ENCODE results near the gene SLC5A1. TPM values are rescaled to one million over a fixed set of nuclear protein-coding genes. Genes with fewer than 3 reads are reported as not detected.

Gene SLC5A1
- total and polyA plus RNA-seq, 11 donors: 22.1 to 181 (median 103) TPM

- no peaks in the 10 kb centered on the region for H3K9me3 ChIP-seq
- intact Hi-C loops (cut with DNase I): loop anchor here in 1 of 10 donors (10.0 kb wide), 1 partner anchor 60 kb away; no protein-coding TSS in a partner anchor
- H3K4me1 ChIP-seq: no peaks in the 10 kb centered on the region
- H3K27ac ChIP-seq: no peak overlapping the region
- no peaks in the 10 kb centered on the region for H3K36me3 ChIP-seq
- 86 to 94% (median 92%) methylated on average over 1 of the region's 1 CpG for WGBS, 4 donors
- TF ChIP-seq POLR2A (IDR thresholded peaks at IDR 0.05): no peak
- TF ChIP-seq, protein P1, sequence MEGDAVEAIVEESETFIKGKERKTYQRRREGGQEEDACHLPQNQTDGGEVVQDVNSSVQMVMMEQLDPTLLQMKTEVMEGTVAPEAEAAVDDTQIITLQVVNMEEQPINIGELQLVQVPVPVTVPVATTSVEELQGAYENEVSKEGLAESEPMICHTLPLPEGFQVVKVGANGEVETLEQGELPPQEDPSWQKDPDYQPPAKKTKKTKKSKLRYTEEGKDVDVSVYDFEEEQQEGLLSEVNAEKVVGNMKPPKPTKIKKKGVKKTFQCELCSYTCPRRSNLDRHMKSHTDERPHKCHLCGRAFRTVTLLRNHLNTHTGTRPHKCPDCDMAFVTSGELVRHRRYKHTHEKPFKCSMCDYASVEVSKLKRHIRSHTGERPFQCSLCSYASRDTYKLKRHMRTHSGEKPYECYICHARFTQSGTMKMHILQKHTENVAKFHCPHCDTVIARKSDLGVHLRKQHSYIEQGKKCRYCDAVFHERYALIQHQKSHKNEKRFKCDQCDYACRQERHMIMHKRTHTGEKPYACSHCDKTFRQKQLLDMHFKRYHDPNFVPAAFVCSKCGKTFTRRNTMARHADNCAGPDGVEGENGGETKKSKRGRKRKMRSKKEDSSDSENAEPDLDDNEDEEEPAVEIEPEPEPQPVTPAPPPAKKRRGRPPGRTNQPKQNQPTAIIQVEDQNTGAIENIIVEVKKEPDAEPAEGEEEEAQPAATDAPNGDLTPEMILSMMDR (IDR thresholded peaks at IDR 0.05): no peak
- DNase-seq: no peak
- no peak overlapping the region for H3K4me3 ChIP-seq
- H3K27me3 ChIP-seq: no peaks in the 10 kb centered on the region
- no peak for ATAC-seq
Measured at GRCh38 chr22:32024796-32025195, 18.3 kb upstream of the SLC5A1 start.

GRCh38 chr22:32030518-32031247 is 12.4 kb upstream of the SLC5A1 start:
- no peaks in the 10 kb centered on the region for H3K4me1 ChIP-seq
- no peak overlapping the region for H3K4me3 ChIP-seq
- DNase-seq: no peak
- intact Hi-C loops (cut with DNase I): no loop called here
- peaks cover 0 to 4% (median 0%) of the 10 kb centered on the region in 9 donors for H3K27me3 ChIP-seq
- H3K9me3 ChIP-seq: no peaks in the 10 kb centered on the region
- H3K27ac ChIP-seq: no peak overlapping the region
- TF ChIP-seq, protein P1 (IDR thresholded peaks at IDR 0.05): no peak
- TF ChIP-seq POLR2A (IDR thresholded peaks at IDR 0.05): no peak
- H3K36me3 ChIP-seq: no peaks in the 10 kb centered on the region
- 89 to 94% (median 92%) methylated on average over 4 of the region's 4 CpGs for WGBS, 4 donors
- no peak for ATAC-seq

GRCh38 chr22:32031466-32031865 is 11.6 kb upstream of the SLC5A1 start:
- 79 to 85% (median 82%) methylated on average over 5 of the region's 5 CpGs for WGBS, 4 donors

GRCh38 chr22:32034275-32034674 is 8.8 kb upstream of the SLC5A1 start:
- peaks cover 0 to 4% (median 0%) of the 10 kb centered on the region in 9 donors for H3K27me3 ChIP-seq
- no peak overlapping the region for H3K27ac ChIP-seq
- ATAC-seq: no peak
- intact Hi-C loops (cut with DNase I): no loop called here
- 72 to 77% (median 77%) methylated on average over 4 to 5 of the region's 5 CpGs for WGBS, 4 donors
- TF ChIP-seq POLR2A (IDR thresholded peaks at IDR 0.05): no peak
- TF ChIP-seq, protein P1 (IDR thresholded peaks at IDR 0.05): no peak
- H3K4me3 ChIP-seq: no peak overlapping the region
- H3K36me3 ChIP-seq: no peaks in the 10 kb centered on the region
- DNase-seq: no peak
- H3K4me1 ChIP-seq: no peaks in the 10 kb centered on the region
- H3K9me3 ChIP-seq: no peaks in the 10 kb centered on the region

More at GRCh38 chr22:32031466-32031865, 11.6 kb upstream of the SLC5A1 start:
- DNase-seq (no peak), ATAC-seq (no peak)
- Histone ChIP-seq H3K36me3 (no peaks in the 10 kb centered on the region), H3K4me1 (no peaks in the 10 kb centered on the region), H3K27ac (no peak overlapping the region), H3K9me3 (no peaks in the 10 kb centered on the region), H3K4me3 (no peak overlapping the region), H3K27me3 (peaks cover 0 to 4% (median 0%) of the 10 kb centered on the region in 9 donors)
- TF ChIP-seq, protein P1 (IDR thresholded peaks at IDR 0.05): no peak
- no peak for TF ChIP-seq POLR2A (IDR thresholded peaks at IDR 0.05)
- intact Hi-C loops (cut with DNase I): no loop called here
